Endothelial cell of umbilical vein (primary cell): ENCODE results near the gene TTC1. TPM values are rescaled to one million over a fixed set of nuclear protein-coding genes. Genes with fewer than 3 reads are reported as not detected.

Experiments
- BruUV-seq: library from RNA; stranded (reverse); fragments of 400-500 nt; replicated peaks from 2 replicates; lab custom pipeline; 2021; lab: Mats Ljungman, UMichigan
- CTCF ChIA-PET: fragments of 300-600, 350-600 bp; sonication (Branson Sonifier 250); formaldehyde crosslinking; loops from one replicate; lab custom pipeline; 2021; ENCODE audit warnings: antibody characterized with exemption, inconsistent platforms; lab: Charles Lee
- POLR2A ChIA-PET: fragments of 300-600, 350-600 bp; sonication (Branson Sonifier 250); formaldehyde crosslinking; loops from one replicate; lab custom pipeline; 2021; ENCODE audit warnings: antibody characterized with exemption, inconsistent platforms; lab: Charles Lee
- DNase-seq: peaks from one replicate; pipeline ENCODE4 v3.0.0-alpha.2; 2011; ENCODE audit warnings: low read depth, low spot score
- FAIRE-seq: peaks from 2 replicates; lab custom pipeline; 2011; peaks lifted over from hg19 to GRCh38; lab: Jason Lieb, UNC
- H2AFZ ChIP-seq: 2 replicates; pipeline ENCODE4 v1.6.0; 2012; ENCODE audit warnings: low read depth, low read length, control low read depth, inconsistent platforms
- H3K27ac ChIP-seq: 2 replicates; pipeline ENCODE4 v1.5.1; 2011; ENCODE audit warnings: low read depth, mild to moderate bottlenecking, control low read depth, low read length, moderate library complexity; ENCODE audit not compliant: insufficient read depth
- H3K27me3 ChIP-seq, 2 experiments: 2 replicates each; pipeline versions ENCODE4 v1.6.0 to v1.6.1; 2011; ENCODE audit warnings: low read length in 2 of 2, mixed read lengths in 1 of 2; ENCODE audit not compliant: control insufficient read depth in 2 of 2, insufficient read depth in 2 of 2
- H3K36me3 ChIP-seq, 2 experiments: 2 replicates in 1 of 2; 3 replicates in 1 of 2; pipeline ENCODE4 v1.5.1; 2011; ENCODE audit warnings: low read length in 2 of 2, mild to moderate bottlenecking in 1 of 2, moderate library complexity in 1 of 2; ENCODE audit not compliant: control insufficient read depth in 2 of 2, insufficient read depth in 2 of 2; ENCODE audit errors: extremely low read depth in 1 of 2
- H3K4me1 ChIP-seq: 3 replicates; pipeline ENCODE4 v1.5.1; 2011; ENCODE audit warnings: mild to moderate bottlenecking, low read length; ENCODE audit not compliant: control insufficient read depth, insufficient read depth; ENCODE audit errors: extremely low read depth
- H3K4me2 ChIP-seq: 2 replicates; pipeline ENCODE4 v1.6.1; 2011; ENCODE audit warnings: low read length, control low read depth, mixed read lengths; ENCODE audit not compliant: insufficient read depth
- H3K4me3 ChIP-seq, 3 experiments: fragments of 200-600 bp in 1 of 3; sonication (generic), shearing (Covaris generic) in 1 of 3; replicated peaks in 1 of 3; 2 replicates each; pipeline ENCODE4 v1.5.1; 2011 to 2016; ENCODE audit warnings: control low read depth in 3 of 3, low read length in 3 of 3, mild to moderate bottlenecking in 2 of 3, inconsistent platforms in 1 of 3, low read depth in 1 of 3, moderate library complexity in 1 of 3; ENCODE audit not compliant: insufficient read depth in 1 of 3
- H3K79me2 ChIP-seq: 2 replicates; pipeline ENCODE4 v1.6.0; 2012; ENCODE audit warnings: low read length, inconsistent platforms; ENCODE audit not compliant: control insufficient read depth, insufficient read depth
- H3K9ac ChIP-seq: replicated peaks from 2 replicates; pipeline ENCODE3; 2011; ENCODE audit warnings: low read length, control low read depth; ENCODE audit not compliant: insufficient read depth; ENCODE audit errors: extremely low read depth
- H3K9me1 ChIP-seq: replicated peaks from 3 replicates; pipeline ENCODE4 v1.6.0; 2011; ENCODE audit warnings: mild to moderate bottlenecking, low read length; ENCODE audit not compliant: control insufficient read depth, insufficient read depth; ENCODE audit errors: extremely low read depth
- H3K9me3 ChIP-seq: replicated peaks from 2 replicates; pipeline ENCODE4 v1.5.1; 2012; ENCODE audit warnings: low read length, inconsistent platforms; ENCODE audit not compliant: control insufficient read depth, insufficient read depth
- H4K20me1 ChIP-seq: replicated peaks from 2 replicates; pipeline ENCODE3; 2011; ENCODE audit warnings: mild to moderate bottlenecking, low read length; ENCODE audit not compliant: control insufficient read depth, insufficient read depth; ENCODE audit errors: extremely low read depth
- CTCF ChIP-seq, 2 donors: IDR thresholded peaks; 1 replicate in 1 of 2; 2 replicates in 1 of 2; pipeline ENCODE4 v1.5.1; 2011; ENCODE audit warnings: low read length in 2 of 2, mild to moderate bottlenecking in 2 of 2, moderate library complexity in 2 of 2, control low read depth in 1 of 2, inconsistent platforms in 1 of 2, low read depth in 1 of 2; ENCODE audit not compliant: insufficient read depth in 1 of 2; ENCODE audit errors: extremely low read depth in 1 of 2
- EZH2 ChIP-seq: IDR thresholded peaks from 2 replicates; pipeline ENCODE4 v1.6.1; 2012; ENCODE audit warnings: borderline replicate concordance, low read depth, mild to moderate bottlenecking, moderate library complexity, low read length, inconsistent platforms; ENCODE audit not compliant: severe bottlenecking
- FOS ChIP-seq: IDR thresholded peaks from 2 replicates; pipeline ENCODE4 v1.6.1; 2011; ENCODE audit warnings: mild to moderate bottlenecking, low read length, moderate library complexity, borderline replicate concordance; ENCODE audit not compliant: insufficient read depth
- GATA2 ChIP-seq: IDR thresholded peaks from 2 replicates; pipeline ENCODE4 v1.7.0; 2011; ENCODE audit warnings: low read depth, mild to moderate bottlenecking, moderate library complexity, mixed read lengths, low read length; ENCODE audit not compliant: insufficient read length, insufficient read depth
- JUN ChIP-seq: IDR thresholded peaks from 2 replicates; pipeline ENCODE4 v1.6.1; 2011; ENCODE audit warnings: borderline replicate concordance, low read depth; ENCODE audit not compliant: insufficient read length, insufficient read depth
- MAX ChIP-seq: IDR thresholded peaks from 2 replicates; pipeline ENCODE4 v1.6.1; 2011; ENCODE audit not compliant: insufficient read depth, insufficient read length
- MYC ChIP-seq: IDR thresholded peaks from one replicate; pipeline ENCODE4 v1.6.1; 2011; ENCODE audit warnings: mild to moderate bottlenecking, low read depth, low read length
- POLR2A ChIP-seq: IDR thresholded peaks from 2 replicates; pipeline ENCODE4 v1.6.1; 2012; ENCODE audit warnings: low read depth, mild to moderate bottlenecking, control low read depth, low read length
- POLR2AphosphoS5 ChIP-seq: IDR thresholded peaks from 2 replicates; pipeline ENCODE4 v1.6.1; 2012; ENCODE audit warnings: low read depth, mild to moderate bottlenecking, control low read depth, low read length, moderate library complexity; ENCODE audit not compliant: insufficient read depth
- dilution Hi-C: fragments of 300-500 bp; cut with MboI; formaldehyde crosslinking; loops from one replicate; pipeline ENCODE4 v1.15.0; 2019; ENCODE audit warnings: low sequenced_read_pairs; ENCODE audit not compliant: extremely low pct_ligation_motif_present
- intact Hi-C: fragments of 100-400 bp; cut with micrococcal nuclease; formaldehyde crosslinking; loops from one replicate; pipeline ENCODE4 v1.10.0; 2022
- polyA plus RNA-seq, 4 experiments: library from polyadenylated mRNA; depleted of rRNA in 3 of 4; stranded (reverse) in 3 of 4; unstranded in 1 of 4; fragments of >200 nt; gene quantifications; 2 replicates each; pipeline versions ENCODE4 v1.2.1 to v1.2.3, GENCODE V29; 2011 to 2012; ENCODE audit warnings: missing spikeins in 1 of 4
- total RNA-seq: library from RNA; stranded (reverse); gene quantifications from 2 replicates; pipeline ENCODE4 v1.2.3, GENCODE V29; 2021

Gene TTC1
- total and polyA plus RNA-seq, 2 donors (not counting 3 experiments of a cell fraction or from before 2014, with no cell fraction given): 23.9 to 62.6 TPM

GRCh38 chr5:160076997-160077396 lies 68.1 kb downstream of the TTC1 start:
- Histone ChIP-seq H3K4me3 (no peak overlapping the region), H3K79me2 (no peaks in the 10 kb centered on the region), H3K9me3 (no peaks in the 10 kb centered on the region), H2AFZ (no peak overlapping the region), H3K4me1 (peaks cover 8% of the 10 kb centered on the region), H4K20me1 (no peaks in the 10 kb centered on the region), H3K4me2 (no peak overlapping the region), H3K9me1 (no peaks in the 10 kb centered on the region), H3K36me3 (peaks cover 0 to 2% of the 10 kb centered on the region in 2 experiments), H3K27ac (no peak overlapping the region), H3K9ac (no peak overlapping the region), H3K27me3 (no peaks in the 10 kb centered on the region)
- POLR2A ChIA-PET: no interaction called here
- dilution Hi-C loops (no loop called here), intact Hi-C loops (no loop called here)
- CTCF ChIA-PET: interaction anchor here (0.6 kb wide), 1 partner anchor 111 kb away, joined by 4 read pairs; no protein-coding TSS in a partner anchor
- DNase-seq (no peak), FAIRE-seq (no peak)
- BruUV-seq: no TSS peak
- TF ChIP-seq JUN: no peak
- no peak for TF ChIP-seq CTCF (IDR thresholded peaks at IDR 0.05; ENCODE audit: extremely low read depth in 1 of 2, insufficient read depth in 1 of 2, low read depth in 1 of 2, low read length in 2 of 2)
- TF ChIP-seq MAX: no peak
- TF ChIP-seq POLR2AphosphoS5: no peak
- no peak for TF ChIP-seq GATA2
- no peak for TF ChIP-seq MYC
- no peak for TF ChIP-seq FOS
- TF ChIP-seq POLR2A: no peak
- TF ChIP-seq EZH2: no peak
